Type B pancreatic cell (in vitro differentiated cells): Measurements from ENCODE around the gene UQCR10. TPM values are rescaled to one million over a fixed set of nuclear protein-coding genes. Genes with fewer than 3 reads are reported as not detected.
"Not testable (repeated sequence)": the region's sequence is repeated elsewhere in the genome, so short reads cannot be mapped to it uniquely, and the experiment has no call there.

ENCODE experiments used
- DNase-seq: peaks from one replicate; pipeline ENCODE4 v3.0.0; 2021; ENCODE audit warnings: mixed read lengths; ENCODE audit not compliant: unreplicated experiment; ENCODE audit errors: extremely low spot score
- H3K27ac Mint-ChIP-seq: 2 replicates; pipeline ENCODE4 v1.8.0; 2021; ENCODE audit warnings: mild to moderate bottlenecking, mixed read lengths
- H3K27me3 Mint-ChIP-seq: 2 replicates; pipeline ENCODE4 v1.8.0; 2021; ENCODE audit warnings: mixed read lengths
- H3K36me3 Mint-ChIP-seq: 2 replicates; pipeline ENCODE4 v1.8.0; 2021; ENCODE audit warnings: mixed read lengths
- H3K4me1 Mint-ChIP-seq: one replicate; pipeline ENCODE4 v1.8.0; 2021; ENCODE audit warnings: mixed read lengths; ENCODE audit not compliant: unreplicated experiment
- H3K4me3 Mint-ChIP-seq: 2 replicates; pipeline ENCODE4 v1.8.0; 2021; ENCODE audit warnings: mild to moderate bottlenecking, mixed read lengths
- H3K9me3 Mint-ChIP-seq: 2 replicates; pipeline ENCODE4 v1.8.0; 2021; ENCODE audit warnings: mixed read lengths
- CTCF ChIP-seq: fragments of 200-600 bp; sonication (generic); conservative IDR thresholded peaks from 2 replicates; pipeline ENCODE4 v1.5.0; 2021; ENCODE audit warnings: antibody characterized with exemption, mild to moderate bottlenecking
- total RNA-seq: library from RNA; stranded (reverse); gene quantifications from 2 replicates; pipeline ENCODE4 v1.2.1, GENCODE V29; 2021; ENCODE audit warnings: low replicate concordance

The UQCR10 gene
- total RNA-seq, 1 donor from 2014 or later = 137 TPM

GRCh38 chr22:29751669-29752068 is 15.5 kb upstream of the UQCR10 start:
- Mint-ChIP-seq H3K27me3 (no peaks in the 10 kb centered on the region), H3K27ac (no peak overlapping the region), H3K36me3 (peaks cover 4% of the 10 kb centered on the region), H3K4me3 (no peak overlapping the region), H3K4me1 (no peaks in the 10 kb centered on the region), H3K9me3 (no peaks in the 10 kb centered on the region)
- DNase-seq = no peak
- no peak for TF ChIP-seq CTCF

- Mint-ChIP-seq H3K27me3 (no peaks in the 10 kb centered on the region), H3K9me3 (no peaks in the 10 kb centered on the region), H3K4me1 (peaks cover under 1% of the 10 kb centered on the region), H3K4me3 (no peak overlapping the region), H3K36me3 (no peaks in the 10 kb centered on the region), H3K27ac (no peak overlapping the region)
- DNase-seq = no peak
- no peak for TF ChIP-seq CTCF
Observed at GRCh38 chr22:29753808-29754657, 13.1 kb upstream of the UQCR10 start.

GRCh38 chr22:29754658-29755395 is 12.3 kb upstream of the UQCR10 start:
- H3K4me1 Mint-ChIP-seq, H3K36me3 Mint-ChIP-seq, DNase-seq, H3K27me3 Mint-ChIP-seq, H3K9me3 Mint-ChIP-seq, H3K4me3 Mint-ChIP-seq, H3K27ac Mint-ChIP-seq: not testable (repeated sequence)

GRCh38 chr22:29755889-29756288 is 11.3 kb upstream of the UQCR10 start:
- TF ChIP-seq CTCF = no peak
- no peak for DNase-seq

GRCh38 chr22:29756341-29756740 is 10.8 kb upstream of the UQCR10 start:
- Mint-ChIP-seq H3K27ac (no peak overlapping the region), H3K27me3 (no peaks in the 10 kb centered on the region), H3K4me3 (no peak overlapping the region), H3K36me3 (no peaks in the 10 kb centered on the region), H3K4me1 (peaks cover 4% of the 10 kb centered on the region), H3K9me3 (no peaks in the 10 kb centered on the region)
- TF ChIP-seq CTCF = no peak
- DNase-seq = no peak

More at GRCh38 chr22:29755889-29756288, 11.3 kb upstream of the UQCR10 start:
- Mint-ChIP-seq H3K9me3 (no peaks in the 10 kb centered on the region), H3K4me1 (peaks cover 4% of the 10 kb centered on the region), H3K27me3 (no peaks in the 10 kb centered on the region), H3K27ac (no peak overlapping the region), H3K36me3 (no peaks in the 10 kb centered on the region), H3K4me3 (no peak overlapping the region)

- Mint-ChIP-seq H3K9me3 (no peaks in the 10 kb centered on the region), H3K27ac (no peak overlapping the region), H3K4me3 (no peak overlapping the region), H3K36me3 (no peaks in the 10 kb centered on the region), H3K27me3 (no peaks in the 10 kb centered on the region), H3K4me1 (peaks cover 4% of the 10 kb centered on the region)
- no peak for TF ChIP-seq CTCF
- DNase-seq = no peak
Observed at GRCh38 chr22:29757096-29757495, 10.1 kb upstream of the UQCR10 start.
